ENCODE results near the gene NT5C3B. TPM values are rescaled to one million over a fixed set of nuclear protein-coding genes. Genes with fewer than 3 reads are reported as not detected.

Gene NT5C3B
- total and polyA plus RNA-seq, 2 donors (not counting 3 experiments of a cell fraction or from before 2014, with no cell fraction given): 67.3 to 92.5 TPM

DNA sequence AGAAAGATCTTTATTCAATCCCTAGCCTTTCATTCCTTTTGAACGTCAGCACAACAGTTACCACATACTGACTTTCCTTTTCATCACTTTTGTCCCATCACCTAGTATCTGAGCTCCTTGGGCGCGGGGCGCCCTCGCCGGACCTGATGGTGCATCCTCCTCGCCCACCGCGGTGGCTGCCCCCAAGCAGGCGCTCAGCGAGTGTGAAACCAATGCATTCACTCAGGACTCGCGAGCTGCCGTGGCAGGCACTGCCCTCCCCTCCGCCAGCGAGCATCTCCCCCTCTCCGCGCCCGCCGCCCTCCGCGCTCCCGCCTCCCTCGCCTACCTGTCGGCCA lies 28.4 kb upstream of the NT5C3B start:
- peak overlapping the region; percentile 45 to 86 (median 77) for H3K4me3 ChIP-seq (replicated peaks in 1 of 3; ENCODE audit: insufficient read depth in 1 of 3, low read depth in 1 of 3, low read length in 3 of 3)
- intact Hi-C loops (cut with micrococcal nuclease): no loop called here
- no peaks in the 10 kb centered on the region for H3K9me3 ChIP-seq (replicated peaks; ENCODE audit: control insufficient read depth, insufficient read depth, low read length)
- FAIRE-seq (peak; percentile 38), DNase-seq (ENCODE audit: low read depth, low spot score) (no peak)
- no peak overlapping the region for H3K27ac ChIP-seq (ENCODE audit: insufficient read depth, low read depth, low read length)
- CTCF ChIA-PET: interaction anchor here (0.9 to 2.1 kb wide), 13 partner anchors 10 to 127 kb away, joined by 3 to 9 read pairs (median 3); partner anchors contain the start of genes FKBP10 and P3H4
- peak overlapping the region; percentile 92 for H3K4me2 ChIP-seq (ENCODE audit: insufficient read depth, low read length)
- BruUV-seq (replicated peaks): no TSS peak
- H3K79me2 ChIP-seq (ENCODE audit: control insufficient read depth, insufficient read depth, low read length): peaks cover 43% of the 10 kb centered on the region
- POLR2A ChIA-PET: no interaction called here
- peaks cover 3% of the 10 kb centered on the region for H4K20me1 ChIP-seq (replicated peaks; ENCODE audit: control insufficient read depth, extremely low read depth, insufficient read depth, low read length)
- TF ChIP-seq GATA2 (IDR thresholded peaks at IDR 0.05; ENCODE audit: insufficient read depth, insufficient read length, low read depth, low read length): no peak
- TF ChIP-seq, protein P1, sequence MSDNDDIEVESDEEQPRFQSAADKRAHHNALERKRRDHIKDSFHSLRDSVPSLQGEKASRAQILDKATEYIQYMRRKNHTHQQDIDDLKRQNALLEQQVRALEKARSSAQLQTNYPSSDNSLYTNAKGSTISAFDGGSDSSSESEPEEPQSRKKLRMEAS (IDR thresholded peaks at IDR 0.05; ENCODE audit: insufficient read depth, insufficient read length): no peak
- no peak for TF ChIP-seq MYC (IDR thresholded peaks at IDR 0.05; ENCODE audit: low read depth, low read length)
- TF ChIP-seq EZH2 (IDR thresholded peaks at IDR 0.05; ENCODE audit: borderline replicate concordance, low read depth, low read length, severe bottlenecking): no peak
- TF ChIP-seq POLR2AphosphoS5 (IDR thresholded peaks at IDR 0.05; ENCODE audit: insufficient read depth, low read depth, low read length): no peak
- no peak for TF ChIP-seq POLR2A (IDR thresholded peaks at IDR 0.05; ENCODE audit: low read depth, low read length)
- no peak for TF ChIP-seq FOS (IDR thresholded peaks at IDR 0.05; ENCODE audit: borderline replicate concordance, insufficient read depth, low read length)
- TF ChIP-seq, protein P2, sequence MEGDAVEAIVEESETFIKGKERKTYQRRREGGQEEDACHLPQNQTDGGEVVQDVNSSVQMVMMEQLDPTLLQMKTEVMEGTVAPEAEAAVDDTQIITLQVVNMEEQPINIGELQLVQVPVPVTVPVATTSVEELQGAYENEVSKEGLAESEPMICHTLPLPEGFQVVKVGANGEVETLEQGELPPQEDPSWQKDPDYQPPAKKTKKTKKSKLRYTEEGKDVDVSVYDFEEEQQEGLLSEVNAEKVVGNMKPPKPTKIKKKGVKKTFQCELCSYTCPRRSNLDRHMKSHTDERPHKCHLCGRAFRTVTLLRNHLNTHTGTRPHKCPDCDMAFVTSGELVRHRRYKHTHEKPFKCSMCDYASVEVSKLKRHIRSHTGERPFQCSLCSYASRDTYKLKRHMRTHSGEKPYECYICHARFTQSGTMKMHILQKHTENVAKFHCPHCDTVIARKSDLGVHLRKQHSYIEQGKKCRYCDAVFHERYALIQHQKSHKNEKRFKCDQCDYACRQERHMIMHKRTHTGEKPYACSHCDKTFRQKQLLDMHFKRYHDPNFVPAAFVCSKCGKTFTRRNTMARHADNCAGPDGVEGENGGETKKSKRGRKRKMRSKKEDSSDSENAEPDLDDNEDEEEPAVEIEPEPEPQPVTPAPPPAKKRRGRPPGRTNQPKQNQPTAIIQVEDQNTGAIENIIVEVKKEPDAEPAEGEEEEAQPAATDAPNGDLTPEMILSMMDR (IDR thresholded peaks at IDR 0.05; ENCODE audit: extremely low read depth in 1 of 2, insufficient read depth in 1 of 2, low read depth in 1 of 2, low read length in 2 of 2): no peak
- no peak for TF ChIP-seq JUN (IDR thresholded peaks at IDR 0.05; ENCODE audit: borderline replicate concordance, insufficient read depth, insufficient read length, low read depth)
- dilution Hi-C loops (cut with MboI; ENCODE audit: extremely low pct_ligation_motif_present, low sequenced_read_pairs): no loop called here
- H2AFZ ChIP-seq (ENCODE audit: low read depth, low read length): peak overlapping the region; percentile 68
- peak overlapping the region; percentile 71 for H3K9ac ChIP-seq (replicated peaks; ENCODE audit: extremely low read depth, insufficient read depth, low read length)
- no peaks in the 10 kb centered on the region for H3K9me1 ChIP-seq (replicated peaks; ENCODE audit: control insufficient read depth, extremely low read depth, insufficient read depth, low read length)
- peaks cover 11% of the 10 kb centered on the region for H3K4me1 ChIP-seq (ENCODE audit: control insufficient read depth, extremely low read depth, insufficient read depth, low read length)
- peaks cover 6 to 11% of the 10 kb centered on the region in 2 experiments for H3K36me3 ChIP-seq (ENCODE audit: control insufficient read depth in 2 of 2, extremely low read depth in 1 of 2, insufficient read depth in 2 of 2, low read length in 2 of 2)
- no peaks in the 10 kb centered on the region for H3K27me3 ChIP-seq (ENCODE audit: control insufficient read depth in 2 of 2, insufficient read depth in 2 of 2, low read length in 2 of 2)

All from endothelial cell of umbilical vein (primary cell).